WERI-Rb-1 (cell line): ENCODE measurements around the gene MRPL11.

ENCODE experiments used
- DNase-seq: peaks from one replicate; pipeline ENCODE4 v3.0.0-alpha.2; 2020
- H3K27ac ChIP-seq: fragments of 250-450 bp; sonication (Bioruptor Pico); 2 replicates; pipeline ENCODE4 v1.5.1; 2020; ENCODE audit warnings: mild to moderate bottlenecking, moderate library complexity
- H3K27me3 ChIP-seq: fragments of 250-450 bp; sonication (Bioruptor Pico); 2 replicates; pipeline ENCODE4 v1.5.1; 2021; ENCODE audit warnings: mild to moderate bottlenecking, low read depth, moderate library complexity; ENCODE audit not compliant: insufficient read depth, severe bottlenecking
- H3K36me3 ChIP-seq: fragments of 250-450 bp; sonication (Bioruptor Pico); 2 replicates; pipeline ENCODE4 v1.5.1; 2020; ENCODE audit warnings: mild to moderate bottlenecking, moderate library complexity
- H3K4me3 ChIP-seq: 2 replicates; pipeline ENCODE4 v1.5.1; 2011; ENCODE audit warnings: low read depth, mild to moderate bottlenecking, control low read depth, low read length
- H3K9me3 ChIP-seq: fragments of 250-450 bp; sonication (Bioruptor Pico); 2 replicates; pipeline ENCODE4 v1.5.1; 2021; ENCODE audit warnings: mild to moderate bottlenecking, moderate library complexity; ENCODE audit not compliant: severe bottlenecking
- TF ChIP-seq, protein P1 (sequence below): IDR thresholded peaks from 2 replicates; pipeline ENCODE4 v1.5.1; 2011; ENCODE audit warnings: low read depth, mild to moderate bottlenecking, control low read depth, inconsistent platforms, low read length

The MRPL11 gene

DNA sequence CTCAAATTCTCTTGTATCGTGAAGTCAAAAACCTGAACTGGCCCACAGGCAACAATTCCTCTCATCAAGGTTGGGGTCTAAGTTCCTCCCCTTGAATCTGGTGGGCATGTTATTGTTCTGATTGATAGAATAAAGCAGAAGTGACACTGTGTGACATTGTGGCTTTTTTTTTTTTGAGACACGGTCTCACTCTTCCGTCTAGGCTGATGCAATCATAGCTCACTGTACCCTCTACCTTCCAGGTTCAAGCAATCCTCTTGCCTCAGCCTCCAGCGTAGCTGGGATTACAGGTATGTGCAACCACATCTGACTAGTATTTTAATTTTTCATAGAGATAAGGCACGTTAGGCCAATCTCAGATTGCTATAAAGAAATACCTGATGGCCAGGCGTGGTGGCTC, 19.2 kb upstream of the MRPL11 start:
- no peaks in the 10 kb centered on the region for H3K36me3 ChIP-seq
- DNase-seq: no peak
- H3K27me3 ChIP-seq: no peaks in the 10 kb centered on the region
- H3K4me3 ChIP-seq: no peak overlapping the region
- no peaks in the 10 kb centered on the region for H3K9me3 ChIP-seq
- no peak overlapping the region for H3K27ac ChIP-seq
- TF ChIP-seq, protein P1, sequence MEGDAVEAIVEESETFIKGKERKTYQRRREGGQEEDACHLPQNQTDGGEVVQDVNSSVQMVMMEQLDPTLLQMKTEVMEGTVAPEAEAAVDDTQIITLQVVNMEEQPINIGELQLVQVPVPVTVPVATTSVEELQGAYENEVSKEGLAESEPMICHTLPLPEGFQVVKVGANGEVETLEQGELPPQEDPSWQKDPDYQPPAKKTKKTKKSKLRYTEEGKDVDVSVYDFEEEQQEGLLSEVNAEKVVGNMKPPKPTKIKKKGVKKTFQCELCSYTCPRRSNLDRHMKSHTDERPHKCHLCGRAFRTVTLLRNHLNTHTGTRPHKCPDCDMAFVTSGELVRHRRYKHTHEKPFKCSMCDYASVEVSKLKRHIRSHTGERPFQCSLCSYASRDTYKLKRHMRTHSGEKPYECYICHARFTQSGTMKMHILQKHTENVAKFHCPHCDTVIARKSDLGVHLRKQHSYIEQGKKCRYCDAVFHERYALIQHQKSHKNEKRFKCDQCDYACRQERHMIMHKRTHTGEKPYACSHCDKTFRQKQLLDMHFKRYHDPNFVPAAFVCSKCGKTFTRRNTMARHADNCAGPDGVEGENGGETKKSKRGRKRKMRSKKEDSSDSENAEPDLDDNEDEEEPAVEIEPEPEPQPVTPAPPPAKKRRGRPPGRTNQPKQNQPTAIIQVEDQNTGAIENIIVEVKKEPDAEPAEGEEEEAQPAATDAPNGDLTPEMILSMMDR: no peak

DNA sequence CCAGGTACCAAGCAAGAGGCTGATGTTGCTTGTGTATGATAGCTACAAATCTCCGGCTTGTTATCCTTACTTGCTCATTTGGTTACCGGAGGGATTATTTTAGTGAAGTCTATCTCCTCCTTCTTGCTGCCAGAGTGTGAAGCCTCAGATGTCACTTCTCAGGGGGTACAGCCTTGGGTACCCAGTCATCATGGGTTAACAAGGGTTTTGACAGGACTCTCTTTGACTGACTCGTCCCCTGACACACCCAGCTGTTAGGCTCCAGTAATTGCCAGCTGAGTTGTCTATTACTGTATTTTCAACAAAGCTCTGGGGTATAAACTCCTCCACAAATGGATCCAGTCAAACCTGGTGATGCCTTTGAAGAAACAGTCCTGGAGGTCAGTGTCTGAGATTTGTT, 16.2 kb upstream of the MRPL11 start:
- no peak for DNase-seq
- no peaks in the 10 kb centered on the region for H3K36me3 ChIP-seq
- no peak overlapping the region for H3K27ac ChIP-seq
- TF ChIP-seq, protein P1: no peak
- H3K9me3 ChIP-seq: peaks cover 4% of the 10 kb centered on the region
- no peaks in the 10 kb centered on the region for H3K27me3 ChIP-seq
- H3K4me3 ChIP-seq: no peak overlapping the region

DNA sequence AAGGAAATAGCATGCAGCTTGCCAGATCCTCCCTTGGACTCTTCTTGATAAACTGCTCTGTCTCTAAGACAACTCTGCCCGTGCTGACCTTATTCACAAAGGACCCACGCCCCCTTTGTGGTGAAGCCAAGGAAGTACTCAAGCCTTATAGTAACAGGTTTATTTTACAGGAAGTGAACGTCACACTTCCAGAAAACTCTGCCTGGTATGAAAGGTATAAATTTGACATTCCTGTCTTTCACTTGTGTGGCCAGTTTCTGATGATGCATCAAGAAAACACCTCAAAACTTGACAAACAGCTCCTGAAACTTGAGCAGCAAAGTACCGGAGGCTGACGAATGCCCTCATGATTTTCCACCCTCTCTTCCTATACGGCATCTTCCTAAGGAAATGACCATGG, 15.6 kb upstream of the MRPL11 start:
- Histone ChIP-seq H3K36me3 (no peaks in the 10 kb centered on the region), H3K9me3 (peaks cover 4% of the 10 kb centered on the region), H3K4me3 (no peak overlapping the region), H3K27me3 (no peaks in the 10 kb centered on the region), H3K27ac (no peak overlapping the region)
- TF ChIP-seq, protein P1: no peak
- no peak for DNase-seq

GRCh38 chr11:66451663-66452062, 13.0 kb upstream of the MRPL11 start:
- no peak for DNase-seq
- Histone ChIP-seq H3K9me3 (peaks cover 4% of the 10 kb centered on the region), H3K4me3 (no peak overlapping the region), H3K27me3 (no peaks in the 10 kb centered on the region), H3K27ac (no peak overlapping the region), H3K36me3 (no peaks in the 10 kb centered on the region)
- TF ChIP-seq, protein P1: no peak

GRCh38 chr11:66450560-66450959, 11.9 kb upstream of the MRPL11 start:
- no peak overlapping the region for H3K27ac ChIP-seq
- TF ChIP-seq, protein P1: no peak
- H3K36me3 ChIP-seq: no peaks in the 10 kb centered on the region
- DNase-seq: no peak
- no peaks in the 10 kb centered on the region for H3K27me3 ChIP-seq
- peaks cover 4% of the 10 kb centered on the region for H3K9me3 ChIP-seq
- H3K4me3 ChIP-seq: no peak overlapping the region

- Histone ChIP-seq H3K4me3 (no peak overlapping the region), H3K27ac (no peak overlapping the region), H3K36me3 (no peaks in the 10 kb centered on the region), H3K9me3 (peaks cover 8% of the 10 kb centered on the region), H3K27me3 (no peaks in the 10 kb centered on the region)
- TF ChIP-seq, protein P1: no peak
- DNase-seq: no peak
Observed at GRCh38 chr11:66448523-66448922, 9.9 kb upstream of the MRPL11 start.
